Activated CD4-positive, CD25-positive, alpha-beta regulatory T cell treated with anti-CD3 and anti-CD28 coated beads, Interleukin-2, amount 50 U/mL, for 16 hours (primary cell): ENCODE measurements around the gene VDAC1.

Source experiments
- DNase-seq: peaks from one replicate; pipeline ENCODE4 v3.0.0-alpha.2; 2020; ENCODE audit warnings: low read depth, low spot score

VDAC1 gene

GRCh38 chr5:134024811-134025210, 20.0 kb upstream of the VDAC1 start:
- no peak for DNase-seq

GRCh38 chr5:134022333-134022732, 17.6 kb upstream of the VDAC1 start:
- DNase-seq, result no peak

- no peak for DNase-seq
Observed at GRCh38 chr5:134020188-134020587, 15.4 kb upstream of the VDAC1 start.

GRCh38 chr5:134019636-134020035, 14.9 kb upstream of the VDAC1 start:
- no peak for DNase-seq

- no peak for DNase-seq
Observed at GRCh38 chr5:134018986-134019316, 14.2 kb upstream of the VDAC1 start.

- DNase-seq, result no peak
Observed at GRCh38 chr5:134018154-134018985, 13.6 kb upstream of the VDAC1 start.

- DNase-seq, result no peak
Observed at GRCh38 chr5:134008266-134008749, 3.5 kb upstream of the VDAC1 start.

- no peak for DNase-seq
Observed at GRCh38 chr5:134007581-134008265, 2.9 kb upstream of the VDAC1 start.

- DNase-seq, result no peak
Observed at GRCh38 chr5:134006115-134006514, 1.3 kb upstream of the VDAC1 start.

GRCh38 chr5:134005417-134006061, 764 bp upstream of the VDAC1 start:
- no peak for DNase-seq

GRCh38 chr5:134003817-134004625, 754 bp downstream of the VDAC1 start:
- DNase-seq, result peak; percentile 10

GRCh38 chr5:134003064-134003816, 1.5 kb downstream of the VDAC1 start:
- DNase-seq, result no peak

- no peak for DNase-seq
Observed at GRCh38 chr5:134001938-134002731, 2.6 kb downstream of the VDAC1 start.

GRCh38 chr5:134000696-134001453, 3.9 kb downstream of the VDAC1 start:
- no peak for DNase-seq

GRCh38 chr5:134000091-134000511, 4.7 kb downstream of the VDAC1 start:
- DNase-seq, result no peak

- DNase-seq, result no peak
Observed at GRCh38 chr5:133998807-133999206, 6.0 kb downstream of the VDAC1 start.

- DNase-seq, result no peak
Observed at GRCh38 chr5:133998042-133998441, 6.7 kb downstream of the VDAC1 start.

- no peak for DNase-seq
Observed at GRCh38 chr5:133996683-133997252, 8.0 kb downstream of the VDAC1 start.
